HG03196 (cell line): ENCODE measurements around the gene AKNA.

Experiments used
- ATAC-seq: cut with Tn5 transposase; IDR thresholded peaks from one replicate; pipeline ENCODE4 v1.9.1; 2021; ENCODE audit not compliant: unreplicated experiment

Gene AKNA

GRCh38 chr9:114387680-114388356 lies at the start of gene AKNA:
Gene AKNA (minus strand): TSS chr9:114387982. CDS start chr9:114381333, 6,649 bp downstream.
- no peak for ATAC-seq

GRCh38 chr9:114437401-114437893 lies 49.7 kb upstream of the AKNA start:
- no peak for ATAC-seq

GRCh38 chr9:114434878-114435311 lies 47.1 kb upstream of the AKNA start:
- ATAC-seq = no peak

GRCh38 chr9:114433720-114434255 lies 46.0 kb upstream of the AKNA start:
- no peak for ATAC-seq

GRCh38 chr9:114433086-114433485 lies 45.3 kb upstream of the AKNA start:
- ATAC-seq = no peak

- no peak for ATAC-seq
These were observed 44.7 kb upstream of the AKNA start for GRCh38 chr9:114432323-114433067.

GRCh38 chr9:114431770-114432169 lies 44.0 kb upstream of the AKNA start:
- ATAC-seq = no peak

GRCh38 chr9:114431003-114431402 lies 43.2 kb upstream of the AKNA start:
- no peak for ATAC-seq

GRCh38 chr9:114430457-114430856 lies 42.7 kb upstream of the AKNA start:
- no peak for ATAC-seq

- ATAC-seq = no peak
These were observed 41.7 kb upstream of the AKNA start for GRCh38 chr9:114429488-114429887.

GRCh38 chr9:114428466-114428865 lies 40.7 kb upstream of the AKNA start:
- no peak for ATAC-seq

- no peak for ATAC-seq
These were observed 39.9 kb upstream of the AKNA start for GRCh38 chr9:114427644-114428043.

GRCh38 chr9:114426046-114426948 lies 38.5 kb upstream of the AKNA start:
- no peak for ATAC-seq

- ATAC-seq = no peak
These were observed 37.3 kb upstream of the AKNA start for GRCh38 chr9:114425126-114425525.

GRCh38 chr9:114424126-114424525 lies 36.3 kb upstream of the AKNA start:
- no peak for ATAC-seq

- no peak for ATAC-seq
These were observed 35.4 kb upstream of the AKNA start for GRCh38 chr9:114423181-114423580.

- no peak for ATAC-seq
These were observed 33.4 kb upstream of the AKNA start for GRCh38 chr9:114421147-114421546.

- ATAC-seq = no peak
These were observed 32.0 kb upstream of the AKNA start for GRCh38 chr9:114419796-114420195.

GRCh38 chr9:114418053-114418452 lies 30.3 kb upstream of the AKNA start:
- no peak for ATAC-seq

GRCh38 chr9:114417511-114417910 lies 29.7 kb upstream of the AKNA start:
- ATAC-seq = no peak

GRCh38 chr9:114416906-114417305 lies 29.1 kb upstream of the AKNA start:
- ATAC-seq = no peak
